A549 (cell line): Measurements from ENCODE around the gene CTDSPL. TPM values are rescaled to one million over a fixed set of nuclear protein-coding genes. Genes with fewer than 3 reads are reported as not detected.
A peak's percentile ranks its signal among the peaks of the same experiment; 100 is the strongest.

ENCODE experiments used
- ATAC-seq, 2 experiments: fragments of 200-7000 bp in 1 of 2; fragments of >200 bp in 1 of 2; cut with Nextera tagmentation in 1 of 2; cut with Tn5 transposase in 1 of 2; 3 replicates each; pipeline versions ENCODE4 v1.8.0 to v1.9.1; 2018 to 2020; ENCODE audit warnings: mild to moderate bottlenecking in 1 of 2, moderate library complexity in 1 of 2
- CTCF ChIA-PET: fragments of 300-600 bp; sonication (Branson Sonifier 250); formaldehyde crosslinking; extraction: SDS; loops from one replicate; lab custom pipeline; 2021; ENCODE audit warnings: antibody characterized with exemption, inconsistent platforms; lab: Yijun Ruan, JAX
- POLR2A ChIA-PET: fragments of 350-600 bp; formaldehyde crosslinking; extraction: SDS; loops from one replicate; lab custom pipeline; 2021; ENCODE audit warnings: antibody characterized with exemption, inconsistent platforms; lab: Yijun Ruan, JAX
- DNase-seq, 2 experiments: peaks; one replicate each; pipeline versions ENCODE4 v3.0.0 to v3.0.0-alpha.2; 2011 to 2016; ENCODE audit warnings: low read depth in 1 of 2, low spot score in 1 of 2
- FAIRE-seq: peaks from 2 replicates; lab custom pipeline; 2011; peaks lifted over from hg19 to GRCh38; lab: Jason Lieb, UNC
- H3K27ac ChIP-seq, 2 experiments: fragments of >200 bp; sonication (Bioruptor Twin); formaldehyde crosslinking; 3 replicates each; pipeline ENCODE4 v1.5.1; 2016 to 2017
- H3K4me1 ChIP-seq: fragments of >200 bp; sonication (Bioruptor Twin); formaldehyde crosslinking; 3 replicates; pipeline ENCODE4 v1.6.1; 2016
- H3K4me2 ChIP-seq: fragments of >200 bp; sonication (Bioruptor Twin); formaldehyde crosslinking; 3 replicates; pipeline ENCODE4 v1.6.1; 2016
- H3K4me3 ChIP-seq: fragments of >200 bp; sonication (Bioruptor Twin); formaldehyde crosslinking; 3 replicates; pipeline ENCODE4 v1.5.1; 2016
- H3K9me3 ChIP-seq: fragments of >200 bp; sonication (Bioruptor Twin); formaldehyde crosslinking; 3 replicates; pipeline ENCODE4 v1.6.1; 2016
- CBX8 ChIP-seq: fragments of 200-600 bp; sonication (generic); IDR thresholded peaks from 2 replicates; pipeline ENCODE4 v1.6.1; 2016
- CHD2 ChIP-seq: fragments of 150-350 bp; IDR thresholded peaks from 2 replicates; pipeline ENCODE4 v1.6.1; 2014; ENCODE audit warnings: low read length; ENCODE audit not compliant: partially characterized antibody
- EHF ChIP-seq: fragments of 250-450 bp; sonication (Bioruptor Pico); IDR thresholded peaks from 2 replicates; pipeline ENCODE4 v1.5.0; 2020; ENCODE audit warnings: mild to moderate bottlenecking
- EP300 ChIP-seq, 2 experiments: fragments of >200 bp; sonication (Bioruptor Twin); formaldehyde crosslinking; IDR thresholded peaks; 2 replicates in 1 of 2; 3 replicates in 1 of 2; pipeline ENCODE4 v1.6.1; 2016 to 2017
- FOSB ChIP-seq: fragments of 250-450 bp; sonication (Bioruptor Pico); IDR thresholded peaks from 2 replicates; pipeline ENCODE4 v1.5.0; 2020; ENCODE audit warnings: mild to moderate bottlenecking, moderate library complexity
- GATA3 ChIP-seq: IDR thresholded peaks from 2 replicates; pipeline ENCODE4 v1.6.1; 2012; ENCODE audit warnings: borderline replicate concordance
- JUNB ChIP-seq: fragments of >200 bp; sonication (Bioruptor Twin); formaldehyde crosslinking; IDR thresholded peaks from 2 replicates; pipeline ENCODE4 v1.6.1; 2016
- KDM1A ChIP-seq: fragments of 200-600 bp; sonication (generic); IDR thresholded peaks from 2 replicates; pipeline ENCODE4 v1.6.1; 2016; ENCODE audit warnings: low read depth, mild to moderate bottlenecking
- KDM5A ChIP-seq: fragments of 200-600 bp; sonication (generic); IDR thresholded peaks from 2 replicates; pipeline ENCODE4 v1.6.1; 2016; ENCODE audit warnings: antibody characterized with exemption, mild to moderate bottlenecking
- NPAS2 ChIP-seq: fragments of 250-450 bp; sonication (Bioruptor Pico); IDR thresholded peaks from 2 replicates; pipeline ENCODE4 v1.8.0; 2022; ENCODE audit warnings: mild to moderate bottlenecking, moderate library complexity, borderline replicate concordance
- NR3C1 ChIP-seq: fragments of >200 bp; sonication (Bioruptor Twin); formaldehyde crosslinking; IDR thresholded peaks from 3 replicates; pipeline ENCODE4 v1.6.1; 2017
- RFX5 ChIP-seq: fragments of 450-650 bp; IDR thresholded peaks from 2 replicates; pipeline ENCODE4 v1.7.1; 2014; ENCODE audit warnings: antibody characterized with exemption, mild to moderate bottlenecking, moderate library complexity
- RNF2 ChIP-seq: fragments of 200-600 bp; sonication (generic); IDR thresholded peaks from 2 replicates; pipeline ENCODE4 v1.6.1; 2016; ENCODE audit warnings: low read depth, mild to moderate bottlenecking, antibody characterized with exemption, moderate library complexity, borderline replicate concordance
- TFCP2L1 ChIP-seq: fragments of 250-450 bp; sonication (Bioruptor Pico); IDR thresholded peaks from 2 replicates; pipeline ENCODE4 v1.5.0; 2021; ENCODE audit warnings: mild to moderate bottlenecking
- ZFP36 ChIP-seq: fragments of 450-650 bp; IDR thresholded peaks from 2 replicates; pipeline ENCODE4 v1.6.1; 2014; ENCODE audit warnings: borderline replicate concordance; ENCODE audit not compliant: partially characterized antibody
- ZSCAN20 ChIP-seq: fragments of 250-450 bp; sonication (Bioruptor Pico); IDR thresholded peaks from 2 replicates; pipeline ENCODE4 v1.8.0; 2022; ENCODE audit warnings: mild to moderate bottlenecking, moderate library complexity
- WGBS: methylation state at CpG from one replicate; pipeline ENCODE4 v1.1.6; 2017; ENCODE audit errors: missing lambda C conversion rate; 5-methylcytosine and 5-hydroxymethylcytosine counted together
- polyA plus RNA-seq, 4 experiments: library from polyadenylated mRNA; depleted of rRNA in 3 of 4; stranded (reverse); fragments of >200 nt; fragmentation: RNase III in 1 of 4; extraction: RNeasy Plus Mini Kit Qiagen cat#74134 plus additional on column Dnase treatment in 1 of 4; gene quantifications; 2 replicates in 3 of 4; 3 replicates in 1 of 4; pipeline ENCODE4 v1.2.3, GENCODE V29; 2011 to 2017
- TF ChIP-seq, protein P1 (sequence below): IDR thresholded peaks from 2 replicates; pipeline ENCODE4 v1.6.1; 2012; ENCODE audit warnings: low read depth, borderline replicate concordance
- TF ChIP-seq, protein P2 (sequence below): fragments of >200 bp; sonication (Bioruptor Twin); formaldehyde crosslinking; IDR thresholded peaks from 3 replicates; pipeline ENCODE4 v1.5.1; 2016
- TF ChIP-seq, protein P3 (sequence below): IDR thresholded peaks from 2 replicates; pipeline ENCODE4 v1.6.1; 2012
- TF ChIP-seq, protein P4 (sequence below): fragments of >200 bp; sonication (Bioruptor Twin); formaldehyde crosslinking; IDR thresholded peaks from 2 replicates; pipeline ENCODE4 v1.6.1; 2016

CTDSPL gene
- polyA plus RNA-seq, 2 of the 4 experiments (the other 2 are of a cell fraction): 9.9 to 35.1 TPM

DNA sequence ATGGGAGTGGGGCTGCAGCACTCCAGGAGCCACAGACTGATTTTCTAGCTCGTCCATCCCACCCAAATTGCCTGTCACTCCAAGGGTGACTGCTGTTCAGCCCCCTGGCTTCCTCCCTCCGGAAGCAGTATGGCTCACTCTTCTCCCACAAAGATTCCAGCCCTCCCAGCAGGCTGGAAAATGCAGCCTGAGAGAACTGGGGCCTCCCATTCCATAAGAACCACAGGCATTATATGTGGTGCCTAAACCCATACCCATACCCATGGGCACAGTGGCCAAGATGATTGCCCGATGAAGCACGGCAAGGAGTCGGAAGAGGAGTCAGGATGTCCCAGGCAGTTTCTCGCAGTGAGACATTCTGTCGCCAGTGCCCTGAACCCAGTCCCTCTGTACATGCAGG, 122.9 kb downstream of the CTDSPL start:
- Histone ChIP-seq H3K4me3 (no peak overlapping the region), H3K4me2 (no peak overlapping the region), H3K27ac (no peak overlapping the region), H3K9me3 (no peaks in the 10 kb centered on the region), H3K4me1 (peaks cover 14% of the 10 kb centered on the region)
- TF ChIP-seq RNF2: no peak
- TF ChIP-seq TFCP2L1: no peak
- no peak for TF ChIP-seq CHD2
- no peak for TF ChIP-seq NR3C1
- TF ChIP-seq ZSCAN20 (CRISPR knock-in tag): no peak
- no peak for TF ChIP-seq RFX5
- no peak for TF ChIP-seq KDM5A
- TF ChIP-seq NPAS2 (CRISPR knock-in tag): no peak
- TF ChIP-seq, protein P1, sequence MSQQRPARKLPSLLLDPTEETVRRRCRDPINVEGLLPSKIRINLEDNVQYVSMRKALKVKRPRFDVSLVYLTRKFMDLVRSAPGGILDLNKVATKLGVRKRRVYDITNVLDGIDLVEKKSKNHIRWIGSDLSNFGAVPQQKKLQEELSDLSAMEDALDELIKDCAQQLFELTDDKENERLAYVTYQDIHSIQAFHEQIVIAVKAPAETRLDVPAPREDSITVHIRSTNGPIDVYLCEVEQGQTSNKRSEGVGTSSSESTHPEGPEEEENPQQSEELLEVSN: no peak
- no peak for TF ChIP-seq EHF (CRISPR knock-in tag)
- TF ChIP-seq ZFP36: no peak
- TF ChIP-seq CBX8: no peak
- ATAC-seq (no peak), FAIRE-seq (no peak), DNase-seq (no peak)
- 89% methylated on average over 7 of the region's 7 CpGs for whole genome bisulfite sequencing
- CTCF ChIA-PET: interaction anchor here (1.4 to 4.5 kb wide), 4 partner anchors 10 to 129 kb away, joined by 3 to 34 read pairs (median 17); no protein-coding TSS in a partner anchor
- POLR2A ChIA-PET: no interaction called here

DNA sequence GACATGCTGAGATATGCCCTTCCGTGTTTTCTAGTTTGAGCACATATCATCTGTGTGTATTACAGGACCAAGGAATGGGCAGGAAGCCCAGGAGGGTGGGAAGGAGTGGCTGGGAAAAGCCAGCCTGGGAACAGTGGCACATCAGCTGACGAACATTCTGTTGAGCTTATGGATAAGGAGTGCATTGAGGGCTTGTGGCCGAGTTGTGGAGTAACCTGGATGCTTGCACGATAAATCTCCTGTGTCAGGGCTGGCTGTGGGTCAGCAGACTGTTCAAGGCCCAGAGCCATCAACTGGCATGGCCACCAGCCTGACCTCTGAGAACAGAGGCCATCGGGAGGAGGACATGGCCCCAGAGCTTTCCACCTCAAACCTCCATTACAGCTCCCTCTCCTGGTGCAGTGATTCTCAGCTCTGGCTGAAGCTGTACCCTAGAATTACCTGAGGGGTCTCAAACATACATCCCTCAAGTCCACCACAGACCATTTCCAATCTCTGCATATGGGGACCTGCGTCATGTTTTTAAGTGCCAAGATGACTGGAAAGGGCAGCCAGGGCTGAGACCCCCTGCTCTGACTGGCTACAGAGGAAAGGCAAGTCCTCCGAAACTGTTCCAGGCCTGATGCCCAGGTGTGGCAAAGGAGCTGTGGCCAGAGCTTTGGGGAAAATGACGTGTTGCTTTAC, 124.1 kb downstream of the CTDSPL start:
- Histone ChIP-seq H3K4me3 (no peak overlapping the region), H3K27ac (no peak overlapping the region), H3K9me3 (no peaks in the 10 kb centered on the region)
- peak in 1 of 2 experiments; percentile 27; a peak in 2 of 6 replicates for ATAC-seq
- TF ChIP-seq, protein P1: no peak
- no peak for TF ChIP-seq CHD2
- TF ChIP-seq, protein P2, sequence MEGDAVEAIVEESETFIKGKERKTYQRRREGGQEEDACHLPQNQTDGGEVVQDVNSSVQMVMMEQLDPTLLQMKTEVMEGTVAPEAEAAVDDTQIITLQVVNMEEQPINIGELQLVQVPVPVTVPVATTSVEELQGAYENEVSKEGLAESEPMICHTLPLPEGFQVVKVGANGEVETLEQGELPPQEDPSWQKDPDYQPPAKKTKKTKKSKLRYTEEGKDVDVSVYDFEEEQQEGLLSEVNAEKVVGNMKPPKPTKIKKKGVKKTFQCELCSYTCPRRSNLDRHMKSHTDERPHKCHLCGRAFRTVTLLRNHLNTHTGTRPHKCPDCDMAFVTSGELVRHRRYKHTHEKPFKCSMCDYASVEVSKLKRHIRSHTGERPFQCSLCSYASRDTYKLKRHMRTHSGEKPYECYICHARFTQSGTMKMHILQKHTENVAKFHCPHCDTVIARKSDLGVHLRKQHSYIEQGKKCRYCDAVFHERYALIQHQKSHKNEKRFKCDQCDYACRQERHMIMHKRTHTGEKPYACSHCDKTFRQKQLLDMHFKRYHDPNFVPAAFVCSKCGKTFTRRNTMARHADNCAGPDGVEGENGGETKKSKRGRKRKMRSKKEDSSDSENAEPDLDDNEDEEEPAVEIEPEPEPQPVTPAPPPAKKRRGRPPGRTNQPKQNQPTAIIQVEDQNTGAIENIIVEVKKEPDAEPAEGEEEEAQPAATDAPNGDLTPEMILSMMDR: no peak
- no peak for TF ChIP-seq GATA3
- no peak for TF ChIP-seq KDM1A
- TF ChIP-seq FOSB (CRISPR knock-in tag): no peak
- no peak for TF ChIP-seq JUNB
- TF ChIP-seq, protein P3, sequence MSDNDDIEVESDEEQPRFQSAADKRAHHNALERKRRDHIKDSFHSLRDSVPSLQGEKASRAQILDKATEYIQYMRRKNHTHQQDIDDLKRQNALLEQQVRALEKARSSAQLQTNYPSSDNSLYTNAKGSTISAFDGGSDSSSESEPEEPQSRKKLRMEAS: no peak
- no peak for TF ChIP-seq EP300 (IDR thresholded peaks at IDR 0.05)
- TF ChIP-seq, protein P4, sequence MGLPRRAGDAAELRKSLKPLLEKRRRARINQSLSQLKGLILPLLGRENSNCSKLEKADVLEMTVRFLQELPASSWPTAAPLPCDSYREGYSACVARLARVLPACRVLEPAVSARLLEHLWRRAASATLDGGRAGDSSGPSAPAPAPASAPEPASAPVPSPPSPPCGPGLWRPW: no peak
- TF ChIP-seq, all 56 proteins: peak for 0
- POLR2A ChIA-PET: no interaction called here
- CTCF ChIA-PET: interaction anchor here (1.1 to 4.5 kb wide), 4 partner anchors 11 to 18 kb away, joined by 9 to 34 read pairs (median 18); no protein-coding TSS in a partner anchor
- Histone ChIP-seq H3K4me1 (peaks cover 14% of the 10 kb centered on the region), H3K4me2 (no peak overlapping the region)
- 81% methylated on average over 7 of the region's 8 CpGs for WGBS
- DNase-seq (no peak), FAIRE-seq (no peak)
